ENCODE results near the gene ZNF117.

GRCh38 chr7:64951250-64951848 is 39.5 kb downstream of the ZNF117 start:
- TF ChIP-seq CTCF (conservative IDR thresholded peaks at IDR 0.05; ENCODE audit: low read length) (peak; percentile 86), EZH2phosphoT487 (IDR thresholded peaks at IDR 0.05; ENCODE audit: borderline replicate concordance) (no peak)
